ENCODE results near the gene AK8.

The AK8 gene, protein sequence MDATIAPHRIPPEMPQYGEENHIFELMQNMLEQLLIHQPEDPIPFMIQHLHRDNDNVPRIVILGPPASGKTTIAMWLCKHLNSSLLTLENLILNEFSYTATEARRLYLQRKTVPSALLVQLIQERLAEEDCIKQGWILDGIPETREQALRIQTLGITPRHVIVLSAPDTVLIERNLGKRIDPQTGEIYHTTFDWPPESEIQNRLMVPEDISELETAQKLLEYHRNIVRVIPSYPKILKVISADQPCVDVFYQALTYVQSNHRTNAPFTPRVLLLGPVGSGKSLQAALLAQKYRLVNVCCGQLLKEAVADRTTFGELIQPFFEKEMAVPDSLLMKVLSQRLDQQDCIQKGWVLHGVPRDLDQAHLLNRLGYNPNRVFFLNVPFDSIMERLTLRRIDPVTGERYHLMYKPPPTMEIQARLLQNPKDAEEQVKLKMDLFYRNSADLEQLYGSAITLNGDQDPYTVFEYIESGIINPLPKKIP

DNA sequence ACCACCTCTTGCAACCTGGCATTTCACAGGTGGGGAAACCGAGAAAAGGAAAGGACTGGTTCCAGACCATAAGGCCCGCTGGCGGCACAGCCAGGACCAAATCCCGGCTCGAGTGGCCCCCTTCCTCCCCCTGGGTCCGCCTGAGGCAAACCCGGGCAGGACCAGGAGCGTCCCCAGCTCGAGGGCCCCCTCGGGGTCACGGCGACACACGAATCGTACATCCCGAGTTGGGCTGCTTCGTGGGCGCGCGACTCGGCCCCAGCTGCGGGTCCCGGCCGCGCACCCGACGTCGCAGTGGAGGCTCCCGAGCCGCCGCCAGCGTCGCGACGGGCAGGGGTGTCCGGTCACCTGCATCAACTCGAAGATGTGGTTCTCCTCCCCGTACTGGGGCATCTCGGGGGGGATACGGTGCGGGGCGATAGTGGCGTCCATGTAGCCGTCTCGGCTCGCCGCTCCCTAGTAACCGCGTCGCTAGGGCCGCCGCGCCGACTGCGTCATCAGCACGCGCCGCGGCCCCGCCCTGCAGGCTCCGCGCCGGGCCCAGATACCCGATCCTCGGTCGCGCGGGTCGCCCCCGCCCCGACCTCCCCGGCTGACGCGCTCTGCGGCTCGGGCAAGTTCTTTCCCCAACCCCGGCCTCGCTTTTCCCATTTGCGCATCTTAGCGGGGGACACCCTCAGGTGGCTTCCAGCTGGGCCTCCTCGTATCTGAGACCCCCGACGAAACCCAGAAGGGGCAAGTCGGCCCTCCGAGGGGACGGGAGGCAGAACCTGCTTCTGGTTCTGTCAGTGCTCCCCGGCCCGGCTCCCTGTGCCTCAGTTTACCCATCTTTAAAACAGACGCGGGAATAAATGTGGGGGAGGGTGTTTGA lies at the start of gene AK8:
AK8 (minus strand) TSS at position 461 of the 871 bp plus-strand sequence; CDS start at position 432, 29 bp downstream.
- peak; percentile 56 for DNase-seq

DNA sequence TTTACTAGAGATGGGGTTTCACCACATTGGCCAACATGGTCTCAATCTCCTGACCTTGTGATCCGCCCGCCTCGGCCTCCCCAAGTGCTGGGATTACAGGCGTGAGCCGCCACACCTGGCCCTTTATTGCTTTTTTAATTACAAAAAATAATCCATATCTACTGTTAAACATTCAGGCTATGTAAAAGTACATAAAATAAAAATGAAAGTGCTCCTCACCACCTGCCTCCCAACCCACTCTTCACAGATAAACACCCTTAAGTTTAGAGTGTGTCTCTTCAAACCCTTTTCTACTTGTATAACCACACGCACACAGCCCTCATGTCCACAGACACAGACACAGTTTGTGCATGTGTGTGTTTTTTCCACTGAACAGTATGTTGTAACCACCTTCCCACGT lies 49.6 kb upstream of the AK8 start:
- DNase-seq, result no peak

DNA sequence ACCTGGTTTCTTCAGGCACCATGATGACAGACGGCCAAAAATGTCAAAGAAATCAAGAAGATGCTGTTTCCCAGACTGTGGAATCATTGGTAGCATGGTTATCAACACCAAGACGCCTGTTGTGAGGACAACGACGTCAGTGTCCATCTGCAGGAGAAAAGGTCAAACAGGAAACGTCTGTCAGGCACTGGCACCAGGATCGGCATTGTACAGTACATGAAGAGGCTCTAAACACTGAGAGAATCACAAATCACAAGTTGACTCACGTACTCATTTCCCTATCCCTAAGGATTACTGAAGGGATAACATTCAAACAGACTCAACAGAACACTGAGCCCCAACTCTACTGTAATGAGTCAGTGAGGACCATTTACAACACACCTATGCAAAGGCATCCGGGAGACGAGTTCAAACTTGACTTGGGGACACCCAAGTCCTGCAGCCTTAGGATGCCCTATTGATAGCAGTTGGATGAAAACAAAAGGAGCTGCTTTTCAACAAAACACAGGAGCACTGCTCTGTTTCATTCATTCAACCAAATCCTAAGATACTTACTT lies 45.3 kb upstream of the AK8 start:
- DNase-seq, result no peak

DNA sequence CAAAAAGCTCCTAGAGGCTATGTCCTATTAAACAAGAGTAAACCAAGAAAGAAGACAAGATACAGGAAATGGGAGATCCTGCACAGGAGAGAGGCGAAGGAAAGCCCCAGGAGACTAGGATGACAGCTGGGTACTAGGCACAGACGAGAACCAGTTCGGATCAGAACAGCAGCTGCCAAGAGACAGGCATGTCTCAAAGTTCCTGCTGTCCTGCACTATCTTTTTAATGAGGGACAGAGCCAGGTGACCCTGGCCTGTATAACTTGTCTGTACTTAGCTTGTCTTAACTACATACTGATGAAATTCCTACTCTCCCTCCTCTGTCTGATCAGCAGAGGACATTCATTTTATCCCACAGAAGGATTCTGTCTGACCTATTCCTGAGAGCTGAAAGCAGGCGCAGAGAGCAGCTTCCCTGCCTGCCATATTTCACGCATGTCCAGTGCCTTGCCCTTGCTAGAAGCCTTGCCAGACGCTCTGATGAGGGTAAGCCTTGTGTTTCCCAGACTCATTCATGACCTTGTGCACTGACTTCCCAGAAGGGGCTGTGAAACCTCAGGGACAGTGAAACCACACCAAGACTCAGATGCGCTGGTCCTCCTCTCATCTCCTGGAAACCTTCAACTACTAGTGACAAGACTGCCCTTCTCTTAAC lies 41.7 kb upstream of the AK8 start:
- DNase-seq, result no peak

DNA sequence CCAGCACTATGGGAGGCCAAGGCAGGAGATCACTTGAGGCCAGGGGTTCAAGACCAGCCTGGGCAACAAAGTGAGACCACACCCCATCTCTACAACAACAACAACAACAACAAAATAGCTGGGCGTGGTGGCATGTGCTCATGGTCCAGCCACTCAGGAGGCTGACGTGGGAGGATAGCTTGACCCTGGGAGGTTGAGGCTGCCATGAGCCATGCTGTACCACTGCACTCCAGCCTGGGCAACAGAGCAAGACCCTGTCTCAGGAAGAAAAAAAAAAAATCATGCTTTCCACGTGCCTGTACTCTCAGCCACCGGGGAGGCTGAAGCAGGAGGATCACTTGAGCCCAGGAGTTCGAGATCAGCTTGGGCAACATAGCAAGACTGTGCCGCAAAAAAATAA lies 36.8 kb upstream of the AK8 start:
- no peak for DNase-seq

DNA sequence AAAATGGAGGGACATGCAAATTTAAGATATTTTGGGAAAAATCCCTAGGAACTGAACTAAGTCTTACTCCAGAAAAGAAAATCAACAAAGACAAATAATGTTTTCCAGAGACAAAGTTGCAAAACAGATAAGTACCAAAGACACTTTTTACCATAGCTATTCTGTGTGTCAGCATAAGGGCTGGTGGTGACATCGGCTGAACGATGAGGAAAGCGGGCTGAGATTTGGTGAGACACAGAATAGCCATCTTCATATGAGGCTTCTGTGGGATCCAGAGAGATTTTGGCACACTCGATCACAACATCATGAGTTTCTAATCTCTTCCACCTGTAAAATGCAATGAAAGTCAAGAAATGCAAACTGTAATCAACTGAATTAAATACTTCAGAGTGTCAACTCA lies 34.0 kb upstream of the AK8 start:
- no peak for DNase-seq

DNA sequence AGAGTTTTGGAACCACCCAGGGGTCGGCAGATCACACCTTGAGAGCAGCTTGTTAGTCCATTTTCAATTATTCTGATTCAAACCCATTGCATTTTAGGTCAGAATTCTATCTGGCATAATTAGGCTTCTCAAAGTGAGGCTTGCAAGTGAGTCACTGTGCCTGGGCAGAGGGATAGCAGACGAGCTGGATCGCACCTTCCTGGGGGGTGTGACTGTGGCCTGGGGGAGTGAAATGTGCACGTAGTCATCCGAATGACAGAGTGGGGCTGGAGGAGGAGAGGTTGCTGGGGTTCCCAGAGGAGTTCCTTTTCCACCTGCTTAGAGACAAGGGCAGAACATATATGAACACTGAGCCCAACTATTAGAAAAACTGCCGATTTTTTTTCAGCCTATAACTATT lies 32.3 kb upstream of the AK8 start:
- no peak for DNase-seq

DNA sequence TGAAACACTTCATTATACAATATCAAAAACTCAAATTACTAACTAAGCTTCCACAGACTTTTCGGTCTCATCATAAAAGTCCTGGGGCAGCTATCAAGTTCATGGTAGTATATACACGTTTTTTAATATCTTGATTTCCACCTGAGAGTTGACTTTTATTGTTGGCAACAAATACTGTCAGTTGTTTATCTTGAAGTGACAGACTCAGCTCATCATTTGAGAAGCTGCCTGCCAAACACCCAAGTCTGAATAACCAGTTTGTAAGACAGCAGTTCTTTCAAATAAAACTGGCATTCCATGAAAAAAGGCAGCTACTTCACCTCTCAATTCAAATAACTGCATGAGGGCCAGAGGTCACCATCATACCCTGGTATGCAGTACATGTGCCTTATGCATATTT lies 31.2 kb upstream of the AK8 start:
- DNase-seq, result no peak

DNA sequence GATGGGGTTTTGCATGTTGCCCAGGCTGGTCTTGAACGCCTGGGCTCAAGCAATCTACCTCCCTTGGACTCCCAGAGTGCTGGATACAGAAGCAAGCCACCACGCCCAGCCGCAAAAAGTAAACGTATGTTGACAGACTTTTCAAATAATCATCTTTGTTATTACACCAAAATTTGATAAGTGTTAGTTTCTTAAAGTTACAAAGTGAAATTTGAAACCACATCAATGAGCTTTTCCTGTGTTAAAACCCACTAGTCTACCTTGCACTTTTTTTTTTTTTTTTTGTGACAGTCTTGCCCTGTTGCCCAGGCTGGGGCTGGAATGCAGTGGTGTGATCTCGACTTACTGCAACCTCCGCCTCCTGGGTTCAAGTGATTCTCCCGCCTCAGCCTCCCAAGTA lies 30.6 kb upstream of the AK8 start:
- no peak for DNase-seq

DNA sequence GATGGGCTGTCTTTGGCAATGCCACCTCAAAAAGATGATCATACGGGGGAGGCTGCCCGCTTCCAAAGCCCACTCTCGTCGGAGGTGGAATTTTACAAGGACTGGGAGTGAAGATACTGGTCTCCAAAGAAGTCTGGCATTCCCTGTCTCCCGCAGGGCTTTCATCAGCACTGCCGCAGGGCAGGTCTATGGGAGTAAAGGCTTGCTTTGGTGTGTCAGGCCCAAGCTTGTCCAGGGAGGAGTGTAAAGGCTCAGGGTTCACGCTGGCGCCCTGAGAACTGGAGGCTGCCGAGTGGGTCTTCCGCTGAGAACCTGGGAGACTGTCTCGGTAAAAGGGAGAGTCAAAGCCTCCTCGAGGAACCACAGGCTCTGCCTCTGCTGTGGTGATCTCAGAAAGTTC lies 27.6 kb upstream of the AK8 start:
- DNase-seq, result no peak

DNA sequence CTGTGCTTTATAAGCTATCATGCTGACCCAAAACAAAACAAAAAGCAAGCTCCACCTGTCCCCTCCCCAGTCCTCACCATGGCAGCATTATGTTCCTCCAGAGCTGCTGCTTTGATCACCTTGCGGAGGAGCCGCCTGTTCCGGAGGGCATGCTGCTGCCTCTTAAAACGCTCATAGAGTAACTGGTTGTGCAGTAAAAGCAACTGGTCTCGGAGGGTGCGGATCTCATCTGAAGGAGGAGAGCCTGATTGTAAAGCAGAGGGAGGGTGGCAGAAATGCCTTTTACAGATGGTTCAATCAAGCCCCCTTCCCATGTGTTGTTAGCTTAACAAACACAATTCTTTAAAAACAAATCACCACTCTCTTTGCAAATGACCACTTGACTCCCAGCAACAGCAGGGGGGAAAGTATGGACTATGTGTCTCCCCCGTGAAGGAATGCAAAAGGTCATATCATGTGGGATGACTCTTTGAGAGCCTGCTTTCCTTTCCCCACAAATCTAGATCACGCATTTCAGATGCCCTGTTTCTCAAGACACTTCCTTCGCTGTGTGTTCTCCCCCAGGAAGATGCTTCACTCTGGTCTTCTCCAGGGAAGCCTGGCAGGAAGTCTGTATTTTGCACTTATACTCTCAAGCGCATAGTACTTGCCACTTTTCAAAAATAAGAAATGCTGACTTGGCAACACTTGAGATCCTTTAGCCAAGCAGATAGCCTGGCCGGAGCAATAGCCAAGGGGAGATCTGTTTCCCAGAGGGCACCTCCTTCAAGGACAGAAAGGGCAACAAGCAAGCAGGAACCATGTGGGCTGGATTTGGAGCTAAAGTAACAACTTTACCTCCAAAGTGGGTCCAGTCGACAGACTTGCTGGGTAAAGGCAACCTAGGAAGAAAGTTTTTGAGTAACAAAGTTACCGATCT lies 25.7 kb upstream of the AK8 start:
- DNase-seq, result no peak

DNA sequence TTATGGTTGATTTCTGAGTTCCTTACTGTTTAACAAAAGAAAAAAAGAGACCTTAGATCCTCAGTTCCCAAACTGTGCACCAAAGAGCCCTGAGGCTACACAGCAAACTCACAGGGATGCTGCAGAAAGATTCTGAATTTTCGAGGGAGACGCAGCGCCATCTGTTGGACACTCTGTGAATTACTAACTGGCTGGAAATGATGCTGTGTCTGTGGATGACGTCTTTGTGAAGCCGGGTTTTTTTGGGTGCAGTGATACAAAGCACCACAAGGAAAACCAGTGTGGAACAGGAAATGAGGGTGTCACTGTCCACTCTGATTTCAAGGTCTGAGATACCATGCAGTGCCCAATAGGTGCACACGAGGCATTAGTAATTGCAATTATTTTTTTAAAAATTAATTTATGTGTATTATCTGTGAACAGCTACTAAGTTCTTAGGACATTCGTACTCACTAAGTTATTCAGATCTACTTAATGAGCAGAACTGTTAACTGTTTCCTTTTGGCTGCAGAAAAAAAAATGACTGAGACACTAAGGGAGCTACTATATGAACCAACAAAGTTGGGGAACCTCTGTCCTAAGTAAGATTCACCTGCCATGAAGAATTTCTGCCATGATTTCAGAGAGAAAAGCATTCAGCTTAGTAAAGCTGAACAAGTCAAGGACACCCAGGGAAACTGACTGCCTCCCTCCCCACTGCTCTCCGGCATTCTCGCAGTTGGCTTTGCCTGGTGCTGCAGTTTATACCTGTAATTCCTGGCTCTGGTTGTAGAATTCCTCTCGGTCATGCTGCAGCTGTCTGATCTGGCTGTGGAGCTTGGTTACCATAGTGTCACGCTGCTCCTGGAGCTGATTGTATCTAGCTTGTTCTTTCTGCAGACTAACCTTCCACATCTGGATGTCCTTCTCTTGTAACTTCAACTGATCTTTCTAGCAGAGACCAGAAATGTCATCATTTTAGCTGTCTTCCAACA lies 24.1 kb upstream of the AK8 start:
- peak; percentile 56 for DNase-seq

DNA sequence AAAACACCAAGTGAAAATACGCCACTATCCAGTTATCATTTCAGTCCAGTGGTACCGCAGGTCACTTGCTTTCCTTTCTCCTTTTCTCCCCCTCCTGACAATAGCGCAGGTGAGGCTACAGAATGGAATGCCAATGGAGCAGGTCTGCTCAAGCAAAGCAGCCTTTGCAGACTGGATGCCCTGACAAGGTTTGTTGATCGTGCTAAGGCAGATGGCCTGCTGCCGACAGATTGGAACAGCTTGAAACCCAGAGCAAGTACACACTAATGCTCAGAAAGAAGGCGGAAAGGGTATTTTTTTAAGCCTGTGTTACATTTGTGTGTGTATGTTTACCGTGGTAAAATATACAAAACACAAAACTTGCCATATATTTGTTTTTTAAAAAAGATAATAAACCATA lies 20.0 kb upstream of the AK8 start:
- DNase-seq, result no peak

DNA sequence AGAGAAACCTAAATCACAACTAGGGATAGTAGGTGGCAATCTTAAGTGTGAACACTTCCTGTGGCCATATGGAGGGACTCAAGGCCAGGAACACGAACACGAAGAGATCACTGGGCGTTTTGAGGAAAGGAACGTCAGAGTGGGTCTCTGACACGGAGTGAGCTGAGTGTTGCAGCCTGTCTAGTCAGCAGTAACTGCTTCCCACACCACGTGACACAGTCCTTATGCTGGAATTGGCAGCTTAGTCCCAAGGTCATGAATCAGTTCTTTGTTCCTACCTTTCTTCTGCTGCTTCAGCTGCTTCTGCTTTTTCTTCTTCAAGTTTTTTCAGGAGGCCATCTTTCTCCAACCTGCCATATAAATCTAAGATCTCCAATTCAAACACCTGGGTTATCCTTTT lies 18.8 kb upstream of the AK8 start:
- DNase-seq, result no peak

DNA sequence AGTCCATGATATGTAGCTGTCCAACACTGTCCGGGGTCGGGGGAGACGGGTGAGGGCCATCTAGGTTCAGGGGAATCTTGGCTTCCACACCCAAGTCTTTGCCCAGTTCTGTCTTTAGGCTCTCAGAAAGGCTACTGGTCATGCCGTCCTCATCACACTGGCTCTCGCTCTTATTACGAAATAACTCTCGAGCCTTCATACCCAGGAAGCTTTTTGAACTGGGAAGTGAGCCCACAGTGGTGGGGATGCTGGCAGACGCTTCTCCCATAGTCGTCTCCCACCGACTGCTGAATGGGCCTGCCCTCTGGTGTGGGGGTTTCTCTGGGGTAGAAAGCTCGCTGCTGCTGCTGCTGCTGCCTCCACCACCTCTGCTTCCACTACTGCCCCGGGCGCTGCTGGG lies 18.2 kb upstream of the AK8 start:
- no peak for DNase-seq

DNA sequence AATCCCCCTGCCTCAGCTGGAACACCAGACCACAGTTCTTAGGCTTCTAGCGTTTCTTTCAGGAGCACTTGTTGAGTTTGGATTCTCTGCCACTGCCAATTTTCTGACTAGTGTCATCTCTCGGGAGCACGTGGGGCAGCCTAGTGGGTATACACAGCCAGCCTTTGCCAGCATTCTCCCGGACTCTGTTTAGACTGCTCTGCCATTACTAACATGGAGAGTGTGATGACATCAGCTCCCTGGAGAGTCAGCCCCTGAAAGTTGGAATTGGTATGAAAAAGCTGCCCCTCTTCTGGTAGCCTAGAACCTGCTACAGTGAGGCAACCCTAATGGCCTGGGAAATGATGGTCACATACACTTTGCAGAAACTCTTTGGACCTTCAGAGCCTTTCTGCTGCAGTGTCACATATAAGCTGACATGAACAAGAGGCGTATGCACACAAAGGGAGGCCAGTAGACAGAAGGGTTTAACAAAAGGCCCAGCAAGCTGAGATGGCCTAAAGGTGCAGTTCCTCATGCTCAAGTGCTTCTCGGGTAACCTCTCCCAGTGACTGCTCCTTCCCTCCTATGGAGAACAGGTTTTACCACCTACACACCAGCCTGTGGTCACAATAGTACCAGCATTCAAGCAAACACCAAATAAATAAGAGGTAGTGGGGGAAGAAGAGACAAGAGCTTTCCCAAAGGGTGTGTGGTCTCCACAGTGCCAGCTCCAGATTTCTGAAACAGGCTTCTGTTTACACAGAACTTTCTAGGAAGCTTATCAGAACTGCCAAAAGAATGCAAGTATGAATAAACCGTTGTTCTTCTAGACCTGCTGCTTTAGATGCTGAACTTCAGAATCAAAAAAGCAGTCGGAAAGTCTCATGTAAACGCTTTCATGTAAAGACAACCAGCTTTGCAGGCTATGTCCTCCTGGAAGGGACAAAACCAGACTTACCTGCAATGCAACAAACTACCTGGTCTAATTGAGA lies 17.1 kb upstream of the AK8 start:
- DNase-seq, result no peak

DNA sequence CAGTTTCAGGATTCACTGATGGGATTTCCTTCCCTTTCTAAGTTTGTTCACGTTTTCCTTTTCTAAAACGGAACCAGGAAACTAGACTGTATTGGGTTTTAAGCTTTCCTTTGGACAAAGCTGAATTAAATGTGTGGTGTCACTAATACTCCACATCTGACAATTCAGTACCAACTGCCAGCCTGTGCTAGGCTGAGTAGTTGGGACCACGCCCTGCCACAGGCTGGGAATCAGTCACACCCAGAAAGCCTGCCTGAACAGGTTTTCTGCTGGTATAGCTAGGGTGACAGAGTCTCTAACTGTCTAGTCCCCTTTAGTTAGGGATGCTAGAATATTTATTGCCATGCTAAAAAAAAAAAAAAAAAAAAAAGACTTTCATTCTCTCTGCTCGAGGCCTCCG lies 16.3 kb upstream of the AK8 start:
- DNase-seq, result no peak

DNA sequence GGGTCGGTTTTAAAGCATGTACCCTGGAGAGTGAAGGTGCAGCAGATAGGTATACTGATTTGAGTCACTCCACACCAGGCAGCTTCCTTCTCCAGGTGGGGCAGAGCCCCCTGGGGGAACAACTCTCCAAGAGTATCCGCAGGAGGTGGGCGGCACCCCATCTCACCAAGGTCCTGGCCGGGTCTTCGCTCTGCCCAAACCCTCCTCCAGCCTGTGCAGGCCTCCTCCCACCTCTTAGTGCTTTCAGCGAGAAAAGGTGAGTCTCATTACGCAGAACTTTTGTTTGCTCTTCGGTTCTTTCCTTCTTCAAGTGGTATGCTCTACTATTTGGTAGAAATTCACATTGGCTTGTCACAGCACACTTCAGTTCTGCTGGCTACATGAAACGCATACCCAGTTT lies 14.3 kb upstream of the AK8 start:
- no peak for DNase-seq

DNA sequence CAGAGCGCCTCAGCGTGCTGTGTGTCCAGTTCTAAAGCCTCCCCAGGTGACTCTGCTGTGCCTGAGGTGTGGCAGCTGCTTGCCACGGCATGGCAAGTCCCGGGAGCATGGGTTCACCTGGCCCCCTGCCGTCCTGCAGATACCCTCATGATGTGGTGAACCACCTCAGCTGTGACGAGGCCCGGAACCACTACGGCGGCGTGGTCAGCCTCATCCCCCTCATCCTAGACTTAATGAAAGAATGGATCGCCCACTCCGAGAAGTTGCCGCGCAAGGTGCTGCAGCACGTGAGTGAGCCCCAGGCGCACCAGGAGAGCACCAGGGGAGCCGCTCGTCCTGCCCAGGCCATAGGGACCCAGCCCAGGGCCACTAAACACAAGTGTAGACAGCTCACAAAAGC lies 10.1 kb upstream of the AK8 start:
- no peak for DNase-seq

Measured in NCI-H1092 treated with DMSO at 0.1 percent for 48 hours (cell line).